K562 treated with DMSO at 1 percent for 24 hours (cell line): ENCODE results near the gene SMCO2. TPM values are rescaled to one million over a fixed set of nuclear protein-coding genes. Genes with fewer than 3 reads are reported as not detected.

ENCODE experiments used
- total RNA-seq: library from RNA; unstranded; fragments of 300-600 nt; gene quantifications from 2 replicates; pipeline ENCODE4 v1.2.3, GENCODE V29; 2022; ENCODE audit warnings: low read depth; ENCODE audit not compliant: insufficient read depth

Gene SMCO2
- not detected in 2 replicates for total RNA-seq

GRCh38 chr12:27446436-27446835 lies at the start of gene SMCO2:
TSS of gene SMCO2 (plus strand) at chr12:27446736. CDS start at chr12:27470632, 23,896 bp downstream.

DNA sequence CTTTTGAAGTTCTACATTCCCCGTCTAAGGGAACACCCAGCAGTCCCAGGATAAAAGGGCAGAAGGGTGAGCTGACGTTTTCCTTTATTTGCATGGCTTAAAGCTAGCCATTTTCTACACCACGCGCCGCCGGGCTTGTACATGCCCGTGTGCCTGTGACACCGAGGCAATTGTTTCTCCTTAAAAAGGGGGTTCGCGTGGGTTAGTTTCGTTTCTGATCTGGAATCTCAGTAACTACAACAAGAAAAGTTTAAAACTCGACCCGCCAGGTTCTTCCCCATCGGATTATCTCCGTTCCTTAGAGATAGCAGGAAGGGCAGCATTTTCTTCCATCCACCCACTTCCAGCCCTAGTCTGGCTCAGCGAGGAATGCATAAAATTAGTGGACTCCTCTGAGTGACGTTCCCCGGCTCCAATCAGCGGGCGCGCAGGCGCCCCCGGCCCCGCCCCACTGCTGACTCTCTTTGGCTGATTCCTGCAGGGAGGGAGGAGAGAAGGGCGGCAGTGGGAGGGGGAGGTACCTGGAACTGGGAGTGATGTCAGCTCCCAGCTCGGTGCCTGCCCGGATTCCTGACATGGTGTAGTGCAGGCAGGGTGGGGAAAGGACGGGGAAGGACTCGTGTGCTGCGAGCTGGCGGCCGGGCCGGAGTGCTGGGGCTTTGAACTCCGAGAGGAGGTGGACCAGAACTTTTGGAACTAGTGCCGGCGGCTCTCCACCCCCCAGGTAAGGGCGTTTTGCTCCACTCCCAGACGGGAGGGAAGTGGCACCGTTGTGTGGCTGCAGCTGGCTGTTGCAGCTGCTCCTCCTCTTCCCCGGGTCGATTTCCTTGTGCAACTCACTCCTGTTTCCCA lies 77.3 kb downstream of the SMCO2 start, which contains the start of gene PPFIBP1:
TSS of gene PPFIBP1 (plus strand) at position 565 of the 852 bp plus-strand sequence. CDS start 109,191 bp downstream, outside the sequence.

Other genes starting within 250 kb of the SMCO2 start
- 5.2 and 8.5 TPM in 2 replicates for gene STK38L, start 202.4 kb upstream of the SMCO2 start, total RNA-seq
- 0.46 and 0.52 TPM in 2 replicates for gene BMAL2, start 113.9 kb upstream of the SMCO2 start, total RNA-seq
- 2.1 and 2.8 TPM in 2 replicates for gene PPFIBP1, start 77.5 kb downstream of the SMCO2 start, total RNA-seq
- gene REP15, start 249.7 kb downstream of the SMCO2 start, total RNA-seq, result not detected in 2 replicates